ENCODE results near the gene TCP11. TPM values are rescaled to one million over a fixed set of nuclear protein-coding genes. Genes with fewer than 3 reads are reported as not detected.

TCP11 gene
- total RNA-seq, result 0.13 TPM in 2 replicates

GRCh38 chr6:35141007-35141655 is at the start of gene TCP11:
Gene TCP11, minus strand, starts transcription at chr6:35141339. Its CDS starts 469 bp downstream, at chr6:35140870.
- peak in 1 of 2 donors; percentile 31 for DNase-seq (ENCODE audit: low read depth in 2 of 2)

GRCh38 chr6:35190306-35190705 is 49.2 kb upstream of the TCP11 start:
- DNase-seq (ENCODE audit: low read depth in 2 of 2), result no peak

- DNase-seq (ENCODE audit: low read depth in 2 of 2), result no peak
Observed at GRCh38 chr6:35188886-35189285, 47.7 kb upstream of the TCP11 start.

- no peak for DNase-seq (ENCODE audit: low read depth in 2 of 2)
Observed at GRCh38 chr6:35186571-35186970, 45.4 kb upstream of the TCP11 start.

GRCh38 chr6:35185971-35186370 is 44.8 kb upstream of the TCP11 start:
- DNase-seq (ENCODE audit: low read depth in 2 of 2), result no peak

GRCh38 chr6:35185302-35185681 is 44.2 kb upstream of the TCP11 start:
- no peak for DNase-seq (ENCODE audit: low read depth in 2 of 2)

GRCh38 chr6:35184580-35185301 is 43.6 kb upstream of the TCP11 start:
- no peak for DNase-seq (ENCODE audit: low read depth in 2 of 2)

- DNase-seq (ENCODE audit: low read depth in 2 of 2), result no peak
Observed at GRCh38 chr6:35183935-35184334, 42.8 kb upstream of the TCP11 start.

- DNase-seq (ENCODE audit: low read depth in 2 of 2), result no peak
Observed at GRCh38 chr6:35183281-35183680, 42.1 kb upstream of the TCP11 start.

GRCh38 chr6:35181933-35182612 is 40.9 kb upstream of the TCP11 start:
- DNase-seq (ENCODE audit: low read depth in 2 of 2), result peak in 1 of 2 donors; percentile 66

- DNase-seq (ENCODE audit: low read depth in 2 of 2), result peak in 1 of 2 donors; percentile 43
Observed at GRCh38 chr6:35181308-35181932, 40.3 kb upstream of the TCP11 start.

GRCh38 chr6:35179901-35180535 is 38.9 kb upstream of the TCP11 start:
- DNase-seq (ENCODE audit: low read depth in 2 of 2), result no peak

- no peak for DNase-seq (ENCODE audit: low read depth in 2 of 2)
Observed at GRCh38 chr6:35178932-35179832, 38.0 kb upstream of the TCP11 start.

GRCh38 chr6:35178012-35178411 is 36.9 kb upstream of the TCP11 start:
- no peak for DNase-seq (ENCODE audit: low read depth in 2 of 2)

GRCh38 chr6:35177596-35177995 is 36.5 kb upstream of the TCP11 start:
- DNase-seq (ENCODE audit: low read depth in 2 of 2), result peak in 1 of 2 donors; percentile 62

- no peak for DNase-seq (ENCODE audit: low read depth in 2 of 2)
Observed at GRCh38 chr6:35177157-35177556, 36.0 kb upstream of the TCP11 start.

- no peak for DNase-seq (ENCODE audit: low read depth in 2 of 2)
Observed at GRCh38 chr6:35176301-35177024, 35.3 kb upstream of the TCP11 start.

GRCh38 chr6:35174501-35174900 is 33.4 kb upstream of the TCP11 start:
- DNase-seq (ENCODE audit: low read depth in 2 of 2), result no peak

- DNase-seq (ENCODE audit: low read depth in 2 of 2), result no peak
Observed at GRCh38 chr6:35174088-35174434, 32.9 kb upstream of the TCP11 start.
